GM12865 (cell line): ENCODE results near the gene DCDC2C.
"Not testable (repeated sequence)": the region's sequence is repeated elsewhere in the genome, so short reads cannot be mapped to it uniquely, and the experiment has no call there.

Source experiments
- DNase-seq: peaks from one replicate; pipeline ENCODE4 v3.0.0; 2010; ENCODE audit warnings: low read depth
- H3K4me3 ChIP-seq: 2 replicates; pipeline ENCODE4 v1.5.1; 2011; ENCODE audit warnings: mild to moderate bottlenecking, low read depth, low read length, control low read depth
- TF ChIP-seq, protein P1 (sequence below): IDR thresholded peaks from 2 replicates; pipeline ENCODE4 v1.5.1; 2011; ENCODE audit warnings: low read length, control low read depth, low read depth, inconsistent platforms; ENCODE audit not compliant: insufficient read depth; ENCODE audit errors: missing control alignments

DCDC2C gene

DNA sequence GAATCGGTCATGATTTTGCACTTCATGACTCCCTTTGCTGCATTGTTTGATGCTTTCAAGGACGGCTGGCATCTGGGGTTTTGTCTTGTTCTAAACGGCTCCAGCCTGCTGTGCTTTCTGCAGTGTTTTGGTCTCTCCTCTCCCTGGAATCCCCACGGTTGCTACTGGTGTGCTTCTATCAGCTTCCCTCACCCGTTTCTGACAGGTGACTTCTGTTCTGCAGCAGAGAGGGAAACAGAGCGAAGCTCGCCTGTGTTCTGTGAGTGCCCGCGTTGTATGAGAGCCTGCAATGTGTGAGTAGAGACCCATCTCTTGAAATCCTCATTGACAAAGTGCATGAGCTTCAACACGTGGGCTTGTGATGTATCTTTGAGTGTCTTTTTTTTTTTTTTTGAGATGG lies 102.8 kb downstream of the DCDC2C start:
- H3K4me3 ChIP-seq, result no peak overlapping the region
- TF ChIP-seq, protein P1, sequence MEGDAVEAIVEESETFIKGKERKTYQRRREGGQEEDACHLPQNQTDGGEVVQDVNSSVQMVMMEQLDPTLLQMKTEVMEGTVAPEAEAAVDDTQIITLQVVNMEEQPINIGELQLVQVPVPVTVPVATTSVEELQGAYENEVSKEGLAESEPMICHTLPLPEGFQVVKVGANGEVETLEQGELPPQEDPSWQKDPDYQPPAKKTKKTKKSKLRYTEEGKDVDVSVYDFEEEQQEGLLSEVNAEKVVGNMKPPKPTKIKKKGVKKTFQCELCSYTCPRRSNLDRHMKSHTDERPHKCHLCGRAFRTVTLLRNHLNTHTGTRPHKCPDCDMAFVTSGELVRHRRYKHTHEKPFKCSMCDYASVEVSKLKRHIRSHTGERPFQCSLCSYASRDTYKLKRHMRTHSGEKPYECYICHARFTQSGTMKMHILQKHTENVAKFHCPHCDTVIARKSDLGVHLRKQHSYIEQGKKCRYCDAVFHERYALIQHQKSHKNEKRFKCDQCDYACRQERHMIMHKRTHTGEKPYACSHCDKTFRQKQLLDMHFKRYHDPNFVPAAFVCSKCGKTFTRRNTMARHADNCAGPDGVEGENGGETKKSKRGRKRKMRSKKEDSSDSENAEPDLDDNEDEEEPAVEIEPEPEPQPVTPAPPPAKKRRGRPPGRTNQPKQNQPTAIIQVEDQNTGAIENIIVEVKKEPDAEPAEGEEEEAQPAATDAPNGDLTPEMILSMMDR, result no peak
- no peak for DNase-seq

DNA sequence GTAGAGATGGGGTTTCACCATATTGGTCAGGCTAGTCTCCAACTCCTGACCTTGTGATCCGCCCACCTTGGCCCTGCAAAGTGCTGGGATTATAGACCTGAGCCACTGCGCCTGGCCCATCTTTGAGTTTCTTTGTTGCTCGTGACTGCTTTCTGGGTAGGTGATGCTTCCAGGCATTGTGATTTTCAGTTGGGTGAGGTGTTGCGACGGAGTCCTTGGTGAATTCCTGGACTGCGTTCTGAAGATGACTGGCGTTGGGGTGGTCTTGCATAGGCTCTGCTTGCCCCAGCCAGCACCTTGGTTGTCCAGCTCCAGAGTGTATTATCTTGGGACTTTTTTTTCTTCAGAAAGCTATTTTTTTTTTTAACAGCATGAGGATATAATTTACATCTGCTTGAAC lies 103.4 kb downstream of the DCDC2C start:
- TF ChIP-seq, protein P1, result no peak
- DNase-seq, result no peak

DNA sequence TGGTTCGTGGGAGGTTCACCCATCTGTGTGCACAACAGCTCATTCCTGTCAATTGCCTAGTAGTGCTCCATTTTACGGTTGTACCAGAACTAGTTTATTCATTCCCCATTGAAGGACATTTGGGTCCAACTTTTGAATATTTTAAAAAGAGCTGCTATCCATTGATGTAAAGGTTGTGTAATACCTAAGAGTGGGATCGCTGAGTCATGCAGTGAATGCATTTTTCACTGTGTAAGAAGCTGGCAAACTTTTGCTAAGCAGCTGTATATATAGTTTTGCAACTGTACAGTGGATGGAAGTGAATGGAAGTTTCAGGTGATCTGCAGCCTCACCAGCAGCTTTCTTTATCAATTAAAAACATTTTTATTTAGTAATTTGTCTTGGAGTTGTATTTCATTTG lies 104.5 kb downstream of the DCDC2C start:
- no peak for DNase-seq
- H3K4me3 ChIP-seq, result no peak overlapping the region
- TF ChIP-seq, protein P1, result no peak

More for the DNA sequence above, 103.4 kb downstream of the DCDC2C start:
- no peak overlapping the region for H3K4me3 ChIP-seq

DNA sequence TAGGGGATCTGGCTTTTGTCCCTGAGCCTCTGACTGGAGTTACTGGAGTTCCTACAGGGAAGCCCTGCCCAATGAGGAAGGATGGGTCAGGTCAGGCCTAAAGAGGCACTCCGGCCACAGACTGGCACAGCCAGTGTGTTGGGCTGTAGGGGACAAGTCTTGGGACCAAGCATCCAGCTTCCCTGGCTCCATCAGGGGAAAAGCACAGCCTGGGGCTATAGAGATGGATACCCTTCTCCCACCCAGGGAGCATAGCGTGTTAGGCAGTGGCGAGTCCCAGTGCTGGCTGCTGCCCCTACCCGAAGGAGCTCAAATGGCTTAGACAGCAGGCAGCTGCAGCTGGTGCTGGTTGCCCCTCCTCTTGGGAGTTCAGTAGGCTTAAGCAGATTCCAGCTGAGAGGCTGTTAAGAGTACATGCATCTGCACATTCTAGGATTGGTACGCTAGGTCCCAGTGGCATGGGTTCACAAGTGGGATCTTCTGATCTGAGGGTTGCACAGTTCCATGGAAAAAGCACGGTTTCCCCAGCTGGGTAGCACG lies 111.4 kb downstream of the DCDC2C start:
- no peak overlapping the region for H3K4me3 ChIP-seq
- TF ChIP-seq, protein P1, result no peak
- DNase-seq, result no peak

DNA sequence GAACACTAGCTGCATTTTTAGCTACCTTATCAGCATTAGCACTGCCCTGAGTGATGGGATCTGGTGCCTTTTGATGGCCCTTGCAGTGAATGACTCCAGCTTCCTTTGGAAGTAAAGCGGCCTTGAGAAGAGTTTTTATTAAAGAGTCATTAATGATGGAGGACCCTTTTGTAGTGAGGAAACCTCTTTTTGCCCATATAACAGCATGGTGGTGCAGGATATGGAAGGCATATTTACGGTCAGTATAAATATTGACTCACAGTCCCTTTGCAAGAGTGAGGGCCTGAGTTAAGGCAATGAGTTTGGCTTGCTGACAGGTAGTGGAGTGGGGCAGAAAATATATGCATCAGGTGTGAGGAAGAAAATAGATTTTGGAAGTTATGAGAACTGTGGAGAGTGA lies 113.8 kb downstream of the DCDC2C start:
- not testable (repeated sequence) for DNase-seq

DNA sequence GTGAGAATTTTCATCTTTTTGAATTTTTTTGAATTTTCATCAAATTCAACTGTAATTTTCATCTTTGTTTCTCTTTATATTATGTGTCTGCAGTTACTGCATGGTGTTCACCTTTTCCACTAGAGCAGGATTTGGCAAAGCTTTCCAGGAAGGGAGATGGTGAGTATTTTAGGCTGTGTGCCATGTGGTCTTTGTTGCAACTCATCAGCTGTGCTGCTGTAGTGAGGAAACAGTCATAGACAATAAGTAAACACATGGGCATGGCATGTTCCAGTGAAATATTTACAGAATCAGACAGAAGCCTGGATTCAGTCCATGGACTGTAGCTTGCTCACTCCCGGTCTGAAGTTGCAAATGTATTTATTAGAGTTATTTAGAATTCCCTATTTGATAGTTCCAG lies 120.4 kb downstream of the DCDC2C start:
- TF ChIP-seq, protein P1, result no peak
- no peak overlapping the region for H3K4me3 ChIP-seq
- DNase-seq, result no peak

More for the DNA sequence above, 113.8 kb downstream of the DCDC2C start:
- H3K4me3 ChIP-seq, result not testable (repeated sequence)

DNA sequence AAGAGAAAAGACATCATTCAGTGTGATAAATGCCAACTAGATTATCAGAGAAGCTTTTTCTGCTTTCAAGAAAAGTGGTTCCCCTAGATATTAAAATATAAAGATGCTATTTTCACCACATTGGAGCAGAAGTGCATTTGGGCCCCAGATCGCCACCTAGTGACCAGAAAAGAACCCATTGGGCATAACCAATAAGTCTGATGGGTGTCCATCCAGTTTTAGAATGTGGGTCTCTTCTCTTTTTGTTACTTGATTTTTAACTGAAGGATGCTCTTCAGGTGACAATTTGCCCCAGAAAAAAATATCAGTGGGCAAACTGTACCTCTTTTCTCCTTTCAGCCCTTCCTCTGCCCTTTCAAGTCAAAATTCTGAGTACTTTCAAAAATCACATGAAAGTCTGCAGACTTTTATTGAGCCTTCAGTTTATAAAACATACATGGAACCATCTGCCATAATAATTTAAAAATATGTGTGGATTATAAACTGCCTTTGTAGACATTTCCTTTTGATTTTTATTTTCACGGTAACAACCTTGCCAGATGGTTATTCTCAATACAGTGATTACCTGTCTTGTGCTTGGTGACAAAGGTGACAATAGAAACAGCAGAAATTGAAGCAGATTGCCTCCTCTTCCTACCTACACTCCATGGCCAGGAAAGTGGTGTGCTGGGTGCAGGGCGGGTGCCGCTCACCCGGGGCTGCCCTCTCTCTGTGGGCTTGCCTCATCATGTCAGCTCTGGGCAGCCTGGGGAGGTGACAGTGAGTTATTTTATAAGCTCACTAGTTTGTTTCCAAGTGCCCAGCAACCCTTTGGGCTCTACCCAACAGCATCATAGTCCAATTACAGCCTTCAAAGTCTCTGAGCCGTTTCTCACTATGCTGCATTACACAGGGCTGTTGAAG lies 124.5 kb downstream of the DCDC2C start:
- H3K4me3 ChIP-seq, result no peak overlapping the region
- peak; percentile 21 for DNase-seq
- TF ChIP-seq, protein P1, result peak; percentile 70
